NCI-H2107 (cell line): ENCODE data around the gene SCGB1A1.
"Not testable (repeated sequence)": the region's sequence is repeated elsewhere in the genome, so short reads cannot be mapped to it uniquely, and the experiment has no call there.

Experiments
- DNase-seq: peaks from one replicate; lab custom pipeline; 2025; lab: John Stamatoyannopoulos, UW

The SCGB1A1 gene

GRCh38 chr11:62449912-62450311 lies 31.1 kb downstream of the SCGB1A1 start:
- DNase-seq = not testable (repeated sequence)

- DNase-seq = no peak
These were observed 31.9 kb downstream of the SCGB1A1 start for GRCh38 chr11:62450543-62451240.

- no peak for DNase-seq
These were observed 32.4 kb downstream of the SCGB1A1 start for GRCh38 chr11:62451241-62451621.

GRCh38 chr11:62452261-62452660 lies 33.4 kb downstream of the SCGB1A1 start:
- no peak for DNase-seq

- DNase-seq = no peak
These were observed 34.1 kb downstream of the SCGB1A1 start for GRCh38 chr11:62452839-62453468.

- peak; percentile 47 for DNase-seq
These were observed 37.8 kb downstream of the SCGB1A1 start for GRCh38 chr11:62456630-62457029.

- DNase-seq = no peak
These were observed 38.6 kb downstream of the SCGB1A1 start for GRCh38 chr11:62457478-62457877.

- no peak for DNase-seq
These were observed 39.6 kb downstream of the SCGB1A1 start for GRCh38 chr11:62458212-62459002.

GRCh38 chr11:62459080-62459479 lies 40.2 kb downstream of the SCGB1A1 start:
- no peak for DNase-seq

- no peak for DNase-seq
These were observed 43.1 kb downstream of the SCGB1A1 start for GRCh38 chr11:62461740-62462507.

GRCh38 chr11:62462508-62462892 lies 43.7 kb downstream of the SCGB1A1 start:
- DNase-seq = no peak

- DNase-seq = no peak
These were observed 44.3 kb downstream of the SCGB1A1 start for GRCh38 chr11:62463121-62463542.

- no peak for DNase-seq
These were observed 45.8 kb downstream of the SCGB1A1 start for GRCh38 chr11:62464655-62465054.

GRCh38 chr11:62466444-62466843 lies 47.6 kb downstream of the SCGB1A1 start:
- no peak for DNase-seq

GRCh38 chr11:62468577-62468976 lies 49.7 kb downstream of the SCGB1A1 start:
- no peak for DNase-seq

- no peak for DNase-seq
These were observed 52.8 kb downstream of the SCGB1A1 start for GRCh38 chr11:62471603-62472002.

GRCh38 chr11:62472063-62472884 lies 53.4 kb downstream of the SCGB1A1 start:
- no peak for DNase-seq
